KMS-11 (cell line): ENCODE data around the gene RNU6-9.
A peak's percentile ranks its signal among the peaks of the same experiment; 100 is the strongest.

ENCODE experiments used
- H2AFZ ChIP-seq: fragments of 200-600 bp; sonication (generic); 2 replicates; pipeline ENCODE4 v1.6.1; 2016; ENCODE audit warnings: antibody characterized with exemption, mixed run types, low read depth
- H3K27ac ChIP-seq: fragments of 200-600 bp; sonication (generic); 2 replicates; pipeline ENCODE4 v1.6.1; 2016; ENCODE audit warnings: mild to moderate bottlenecking, mixed run types
- H3K27me3 ChIP-seq: fragments of 200-600 bp; sonication (generic); 2 replicates; pipeline ENCODE4 v1.6.1; 2017; ENCODE audit warnings: mild to moderate bottlenecking, low read depth, mixed run types, moderate library complexity; ENCODE audit not compliant: insufficient read depth
- H3K36me3 ChIP-seq: fragments of 200-600 bp; sonication (generic); 2 replicates; pipeline ENCODE4 v1.6.1; 2017; ENCODE audit warnings: mild to moderate bottlenecking, mixed run types; ENCODE audit not compliant: insufficient read depth
- H3K4me1 ChIP-seq: fragments of 200-600 bp; sonication (generic); 2 replicates; pipeline ENCODE4 v1.6.1; 2016; ENCODE audit warnings: mild to moderate bottlenecking, low read depth, mixed run types; ENCODE audit not compliant: poor library complexity, severe bottlenecking
- H3K4me2 ChIP-seq: fragments of 200-600 bp; sonication (generic); 2 replicates; pipeline ENCODE4 v1.7.0; 2016; ENCODE audit warnings: mild to moderate bottlenecking, mixed run types
- H3K4me3 ChIP-seq: fragments of 200-600 bp; sonication (generic); IDR thresholded peaks from 2 replicates; pipeline ENCODE4 v1.6.1; 2017; ENCODE audit warnings: low read depth, low read length, mixed read lengths; ENCODE audit not compliant: insufficient read depth
- H3K79me2 ChIP-seq: fragments of 200-600 bp; sonication (generic); 2 replicates; pipeline ENCODE4 v1.6.1; 2016; ENCODE audit warnings: low read depth, mixed run types; ENCODE audit not compliant: insufficient read depth
- H3K9ac ChIP-seq: fragments of 200-600 bp; sonication (generic); 2 replicates; pipeline ENCODE4 v1.6.1; 2016; ENCODE audit warnings: mild to moderate bottlenecking, mixed run types
- H4K20me1 ChIP-seq: fragments of 200-600 bp; sonication (generic); 2 replicates; pipeline ENCODE4 v1.6.1; 2016; ENCODE audit warnings: mild to moderate bottlenecking, mixed run types; ENCODE audit not compliant: insufficient read depth
- TF ChIP-seq, protein P1 (sequence below): fragments of 200-600 bp; sonication (generic); conservative IDR thresholded peaks from 2 replicates; pipeline ENCODE4 v1.6.1; 2017; ENCODE audit warnings: low read depth, mild to moderate bottlenecking, antibody characterized with exemption, low read length, moderate library complexity, mixed read lengths

Gene RNU6-9

DNA sequence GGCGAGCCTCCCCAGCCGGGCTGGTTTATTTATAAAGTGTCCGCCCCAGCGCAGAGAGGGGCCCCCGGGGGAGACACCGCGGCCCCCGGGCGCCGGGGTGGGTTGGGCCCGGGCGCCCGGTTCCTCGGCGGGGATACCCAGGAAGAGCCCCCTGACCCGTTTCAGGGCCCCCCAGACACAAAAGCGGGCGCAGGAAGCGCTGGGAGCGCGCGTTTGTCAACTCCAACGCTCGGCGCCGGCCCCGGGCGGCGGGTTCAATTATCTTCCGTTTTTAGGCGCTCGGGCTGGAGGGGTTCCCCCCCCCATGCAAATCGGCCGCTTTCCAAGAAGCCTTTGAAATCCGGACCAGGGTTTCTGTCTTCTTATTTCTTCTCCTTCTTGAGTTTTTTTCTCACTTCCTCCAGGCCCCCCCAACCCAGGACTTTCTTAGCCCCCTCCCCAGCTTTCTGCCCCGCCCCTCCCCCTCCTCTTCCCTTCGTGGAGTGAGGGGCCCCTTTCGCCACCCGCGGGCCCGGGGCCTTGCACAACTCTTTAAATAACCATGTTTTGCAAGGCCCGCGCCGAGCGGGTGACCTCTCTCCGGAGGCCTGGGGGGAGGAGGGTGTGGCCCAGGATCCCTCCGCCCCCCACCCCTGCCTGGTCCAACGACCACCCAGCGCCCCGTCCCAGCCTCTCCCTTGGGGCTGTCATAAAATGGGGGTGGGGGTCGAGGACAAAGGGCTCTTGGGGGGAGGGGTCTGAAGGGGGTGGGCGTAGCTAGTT lies 33.5 kb downstream of the RNU6-9 start:
- H3K27me3 ChIP-seq: no peaks in the 10 kb centered on the region; the same call in 1 of the 2 replicates
- peak overlapping the region; percentile 78 for H3K4me2 ChIP-seq
- H3K79me2 ChIP-seq: peaks cover 4% of the 10 kb centered on the region; the same call in 1 of the 2 replicates
- peak overlapping the region; percentile 66 for H2AFZ ChIP-seq
- TF ChIP-seq, protein P1, sequence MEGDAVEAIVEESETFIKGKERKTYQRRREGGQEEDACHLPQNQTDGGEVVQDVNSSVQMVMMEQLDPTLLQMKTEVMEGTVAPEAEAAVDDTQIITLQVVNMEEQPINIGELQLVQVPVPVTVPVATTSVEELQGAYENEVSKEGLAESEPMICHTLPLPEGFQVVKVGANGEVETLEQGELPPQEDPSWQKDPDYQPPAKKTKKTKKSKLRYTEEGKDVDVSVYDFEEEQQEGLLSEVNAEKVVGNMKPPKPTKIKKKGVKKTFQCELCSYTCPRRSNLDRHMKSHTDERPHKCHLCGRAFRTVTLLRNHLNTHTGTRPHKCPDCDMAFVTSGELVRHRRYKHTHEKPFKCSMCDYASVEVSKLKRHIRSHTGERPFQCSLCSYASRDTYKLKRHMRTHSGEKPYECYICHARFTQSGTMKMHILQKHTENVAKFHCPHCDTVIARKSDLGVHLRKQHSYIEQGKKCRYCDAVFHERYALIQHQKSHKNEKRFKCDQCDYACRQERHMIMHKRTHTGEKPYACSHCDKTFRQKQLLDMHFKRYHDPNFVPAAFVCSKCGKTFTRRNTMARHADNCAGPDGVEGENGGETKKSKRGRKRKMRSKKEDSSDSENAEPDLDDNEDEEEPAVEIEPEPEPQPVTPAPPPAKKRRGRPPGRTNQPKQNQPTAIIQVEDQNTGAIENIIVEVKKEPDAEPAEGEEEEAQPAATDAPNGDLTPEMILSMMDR: no peak
- H3K4me1 ChIP-seq: peaks cover 6% of the 10 kb centered on the region
- H3K36me3 ChIP-seq: no peaks in the 10 kb centered on the region
- no peak overlapping the region for H3K4me3 ChIP-seq
- H3K9ac ChIP-seq: peak overlapping the region; percentile 63; the same call in 1 of the 2 replicates
- H4K20me1 ChIP-seq: no peaks in the 10 kb centered on the region
- H3K27ac ChIP-seq: peak overlapping the region; percentile 42

DNA sequence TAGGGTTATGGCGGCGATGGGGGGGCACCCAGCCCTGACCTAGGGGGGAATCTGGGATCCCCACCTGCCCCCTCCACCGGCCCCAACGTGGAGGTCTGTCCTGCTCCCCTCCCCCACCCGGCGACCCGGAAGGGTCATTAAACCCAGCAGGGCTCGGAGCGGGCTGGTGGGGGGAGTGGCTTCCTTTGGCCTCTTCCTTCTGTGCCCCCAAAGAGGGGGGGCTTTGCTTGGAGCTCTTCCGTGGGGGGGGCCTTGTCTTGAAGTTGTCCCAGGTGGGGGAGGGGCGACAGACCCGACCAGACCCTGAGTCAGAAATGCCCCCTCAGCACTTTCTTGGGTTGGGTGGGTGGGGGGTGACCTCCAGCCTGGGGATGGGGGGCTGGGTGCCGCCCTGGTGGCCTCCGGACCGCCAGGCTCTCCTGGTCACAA lies 34.1 kb downstream of the RNU6-9 start:
- peaks cover 4% of the 10 kb centered on the region for H3K4me1 ChIP-seq
- no peaks in the 10 kb centered on the region for H3K27me3 ChIP-seq
- H3K79me2 ChIP-seq: peaks cover 4% of the 10 kb centered on the region; the same call in 1 of the 2 replicates
- H3K4me2 ChIP-seq: 0 out of 2 replicates have a peak overlapping the region, but pooled peaks have one; percentile 78
- no peak overlapping the region for H3K4me3 ChIP-seq
- no peaks in the 10 kb centered on the region for H4K20me1 ChIP-seq
- peak overlapping the region; percentile 63; the same call in 1 of the 2 replicates for H3K9ac ChIP-seq
- H2AFZ ChIP-seq: no peak overlapping the region
- H3K36me3 ChIP-seq: no peaks in the 10 kb centered on the region
- TF ChIP-seq, protein P1: no peak
- H3K27ac ChIP-seq: no peak overlapping the region

DNA sequence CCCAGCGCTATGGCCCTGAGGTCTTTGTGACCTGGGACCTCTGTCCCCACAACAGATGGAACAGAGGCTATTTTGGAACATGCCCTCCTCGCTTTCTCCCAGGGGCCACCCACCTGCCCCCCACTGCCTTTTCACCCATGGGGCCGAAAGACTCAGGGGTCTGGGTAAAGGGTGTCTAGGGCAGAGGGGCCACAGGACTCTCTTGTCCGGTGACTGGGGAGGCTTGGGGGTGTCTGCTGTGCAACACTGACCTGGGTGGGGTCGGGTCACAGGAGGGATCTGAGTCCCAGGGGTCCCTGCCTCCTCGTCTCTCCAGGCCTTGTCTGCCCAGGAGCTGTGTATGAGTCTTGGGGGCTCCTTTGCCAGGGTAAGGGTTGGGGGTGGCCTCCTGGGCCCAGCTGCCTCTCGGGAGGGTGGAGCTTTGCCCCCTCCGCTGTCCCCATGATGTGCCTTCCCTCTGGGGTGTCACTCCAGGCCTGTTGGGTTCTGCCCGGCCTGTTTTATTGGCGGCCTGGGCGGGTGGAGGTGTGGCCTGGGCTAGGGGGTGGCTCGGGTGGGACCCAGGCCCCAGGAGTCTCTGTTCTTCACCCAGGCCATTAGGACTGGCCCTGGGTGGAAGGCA lies 34.6 kb downstream of the RNU6-9 start:
- Histone ChIP-seq H4K20me1 (no peaks in the 10 kb centered on the region), H3K4me1 (peaks cover 4% of the 10 kb centered on the region), H3K4me3 (no peak overlapping the region), H3K79me2 (peaks cover 4% of the 10 kb centered on the region; the same call in 1 of the 2 replicates), H3K36me3 (no peaks in the 10 kb centered on the region), H2AFZ (no peak overlapping the region), H3K4me2 (no peak overlapping the region), H3K27me3 (no peaks in the 10 kb centered on the region), H3K27ac (no peak overlapping the region), H3K9ac (no peak overlapping the region)
- TF ChIP-seq, protein P1: no peak

DNA sequence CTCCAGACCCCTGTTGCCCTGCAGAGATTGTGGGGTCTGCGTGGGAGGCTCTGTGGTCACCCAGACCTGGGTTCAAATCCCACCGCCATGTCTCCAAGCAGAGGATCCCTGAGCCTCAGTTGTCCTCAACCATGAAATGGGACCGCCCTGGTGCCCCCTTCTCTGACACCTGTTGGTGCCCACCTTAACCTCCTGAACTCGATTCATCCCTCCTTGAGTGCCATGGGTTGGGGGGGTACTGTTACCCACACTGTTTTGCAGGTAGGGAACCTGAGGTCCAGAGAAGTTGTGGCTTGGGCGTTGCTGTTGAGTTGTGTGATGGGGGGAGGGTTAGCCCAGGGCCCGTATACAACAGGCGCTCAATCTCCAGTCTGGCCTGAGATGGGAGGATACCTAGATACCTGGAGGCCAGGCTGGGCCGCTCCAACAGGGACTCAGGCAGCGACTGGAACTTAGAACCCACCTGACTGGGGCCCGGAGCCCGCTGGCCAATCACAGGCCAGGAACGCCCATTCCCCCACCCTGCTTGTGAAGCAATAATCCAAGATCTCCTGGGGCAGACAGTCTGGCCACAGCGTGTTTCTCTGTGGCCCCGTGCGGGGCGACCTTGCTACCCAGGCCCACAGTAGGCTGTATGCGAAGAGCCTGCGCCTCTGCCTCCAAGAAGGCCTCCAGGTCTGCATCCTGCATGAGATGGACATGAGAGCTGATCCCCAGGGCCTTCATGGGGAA lies 35.4 kb downstream of the RNU6-9 start:
- Histone ChIP-seq H3K79me2 (peaks cover 4% of the 10 kb centered on the region; the same call in 1 of the 2 replicates), H2AFZ (no peak overlapping the region), H3K4me3 (no peak overlapping the region), H3K4me1 (peaks cover 4% of the 10 kb centered on the region), H3K4me2 (no peak overlapping the region), H3K36me3 (no peaks in the 10 kb centered on the region), H3K9ac (no peak overlapping the region), H3K27me3 (no peaks in the 10 kb centered on the region), H4K20me1 (no peaks in the 10 kb centered on the region), H3K27ac (no peak overlapping the region)
- TF ChIP-seq, protein P1: no peak
